Adrenal gland (tissue), 5 donors: Measurements from ENCODE around the gene RBM27.

Experiments used
- CTCF ChIP-seq, 6 experiments: fragments of 450-650 bp in 4 of 6; fragments of 200-600 bp in 2 of 6; sonication (generic) in 1 of 6; IDR thresholded peaks; 1 replicate in 5 of 6; 2 replicates in 1 of 6; pipeline versions ENCODE4 v1.5.1 to v1.8.0; 2016 to 2021; ENCODE audit warnings: antibody characterized with exemption in 6 of 6, mild to moderate bottlenecking in 2 of 6, moderate library complexity in 1 of 6
- POLR2A ChIP-seq, 2 donors: fragments of 450-650 bp; IDR thresholded peaks; one replicate each; pipeline ENCODE4 v1.6.1; 2017; ENCODE audit warnings: antibody characterized with exemption in 2 of 2, mild to moderate bottlenecking in 2 of 2, moderate library complexity in 1 of 2
- donor health status: DM: no; HTN: no; CAD: no.

GRCh38 chr5:146205499-146206202, 2.2 kb downstream of the RBM27 start:
- TF ChIP-seq CTCF (IDR thresholded peaks at IDR 0.05) (no peak), POLR2A (IDR thresholded peaks at IDR 0.05) (no peak)
